ENCODE measurements around the gene LINC01488. TPM values are rescaled to one million over a fixed set of nuclear protein-coding genes. Genes with fewer than 3 reads are reported as not detected.

LINC01488 gene
- total and polyA plus RNA-seq, 2 of the 13 experiments (the other 11 are each of a cell fraction or from before 2014, with no cell fraction given), result 0.26 to 0.58 TPM

DNA sequence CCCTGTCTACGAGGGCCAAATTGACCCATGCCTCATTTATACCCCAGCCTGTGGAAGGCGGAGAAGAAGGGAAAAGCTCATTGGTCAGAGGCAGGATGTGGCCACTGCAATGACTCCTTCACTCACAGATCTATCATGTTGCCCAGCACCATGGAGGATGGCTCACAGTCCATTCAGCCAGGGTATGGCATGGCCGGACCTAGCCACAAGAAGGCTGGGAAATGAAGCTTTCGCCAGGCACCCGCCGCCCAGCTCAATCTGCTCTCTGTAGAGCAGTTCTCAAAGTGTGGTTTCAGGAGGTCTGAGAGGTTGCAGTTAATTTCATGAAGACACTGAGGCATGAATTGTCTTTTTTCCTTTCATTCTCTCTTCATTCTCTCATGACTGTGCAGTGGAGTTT lies 40.6 kb upstream of the LINC01488 start (continued):
- TF ChIP-seq, protein P1, sequence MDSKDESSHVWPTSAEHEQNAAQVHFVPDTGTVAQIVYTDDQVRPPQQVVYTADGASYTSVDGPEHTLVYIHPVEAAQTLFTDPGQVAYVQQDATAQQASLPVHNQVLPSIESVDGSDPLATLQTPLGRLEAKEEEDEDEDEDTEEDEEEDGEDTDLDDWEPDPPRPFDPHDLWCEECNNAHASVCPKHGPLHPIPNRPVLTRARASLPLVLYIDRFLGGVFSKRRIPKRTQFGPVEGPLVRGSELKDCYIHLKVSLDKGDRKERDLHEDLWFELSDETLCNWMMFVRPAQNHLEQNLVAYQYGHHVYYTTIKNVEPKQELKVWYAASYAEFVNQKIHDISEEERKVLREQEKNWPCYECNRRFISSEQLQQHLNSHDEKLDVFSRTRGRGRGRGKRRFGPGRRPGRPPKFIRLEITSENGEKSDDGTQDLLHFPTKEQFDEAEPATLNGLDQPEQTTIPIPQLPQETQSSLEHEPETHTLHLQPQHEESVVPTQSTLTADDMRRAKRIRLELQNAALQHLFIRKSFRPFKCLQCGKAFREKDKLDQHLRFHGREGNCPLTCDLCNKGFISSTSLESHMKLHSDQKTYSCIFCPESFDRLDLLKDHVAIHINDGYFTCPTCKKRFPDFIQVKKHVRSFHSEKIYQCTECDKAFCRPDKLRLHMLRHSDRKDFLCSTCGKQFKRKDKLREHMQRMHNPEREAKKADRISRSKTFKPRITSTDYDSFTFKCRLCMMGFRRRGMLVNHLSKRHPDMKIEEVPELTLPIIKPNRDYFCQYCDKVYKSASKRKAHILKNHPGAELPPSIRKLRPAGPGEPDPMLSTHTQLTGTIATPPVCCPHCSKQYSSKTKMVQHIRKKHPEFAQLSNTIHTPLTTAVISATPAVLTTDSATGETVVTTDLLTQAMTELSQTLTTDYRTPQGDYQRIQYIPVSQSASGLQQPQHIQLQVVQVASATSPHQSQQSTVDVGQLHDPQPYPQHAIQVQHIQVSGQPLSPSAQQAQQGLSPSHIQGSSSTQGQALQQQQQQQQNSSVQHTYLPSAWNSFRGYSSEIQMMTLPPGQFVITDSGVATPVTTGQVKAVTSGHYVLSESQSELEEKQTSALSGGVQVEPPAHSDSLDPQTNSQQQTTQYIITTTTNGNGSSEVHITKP (CRISPR knock-in tag; IDR thresholded peaks at IDR 0.05; ENCODE audit: low read depth), result no peak
- TF ChIP-seq ZFAT (CRISPR knock-in tag; conservative IDR thresholded peaks at IDR 0.05), result no peak
- TF ChIP-seq, protein P2, sequence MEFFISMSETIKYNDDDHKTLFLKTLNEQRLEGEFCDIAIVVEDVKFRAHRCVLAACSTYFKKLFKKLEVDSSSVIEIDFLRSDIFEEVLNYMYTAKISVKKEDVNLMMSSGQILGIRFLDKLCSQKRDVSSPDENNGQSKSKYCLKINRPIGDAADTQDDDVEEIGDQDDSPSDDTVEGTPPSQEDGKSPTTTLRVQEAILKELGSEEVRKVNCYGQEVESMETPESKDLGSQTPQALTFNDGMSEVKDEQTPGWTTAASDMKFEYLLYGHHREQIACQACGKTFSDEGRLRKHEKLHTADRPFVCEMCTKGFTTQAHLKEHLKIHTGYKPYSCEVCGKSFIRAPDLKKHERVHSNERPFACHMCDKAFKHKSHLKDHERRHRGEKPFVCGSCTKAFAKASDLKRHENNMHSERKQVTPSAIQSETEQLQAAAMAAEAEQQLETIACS (CRISPR knock-in tag; IDR thresholded peaks at IDR 0.05), result no peak
- TF ChIP-seq, protein P3, sequence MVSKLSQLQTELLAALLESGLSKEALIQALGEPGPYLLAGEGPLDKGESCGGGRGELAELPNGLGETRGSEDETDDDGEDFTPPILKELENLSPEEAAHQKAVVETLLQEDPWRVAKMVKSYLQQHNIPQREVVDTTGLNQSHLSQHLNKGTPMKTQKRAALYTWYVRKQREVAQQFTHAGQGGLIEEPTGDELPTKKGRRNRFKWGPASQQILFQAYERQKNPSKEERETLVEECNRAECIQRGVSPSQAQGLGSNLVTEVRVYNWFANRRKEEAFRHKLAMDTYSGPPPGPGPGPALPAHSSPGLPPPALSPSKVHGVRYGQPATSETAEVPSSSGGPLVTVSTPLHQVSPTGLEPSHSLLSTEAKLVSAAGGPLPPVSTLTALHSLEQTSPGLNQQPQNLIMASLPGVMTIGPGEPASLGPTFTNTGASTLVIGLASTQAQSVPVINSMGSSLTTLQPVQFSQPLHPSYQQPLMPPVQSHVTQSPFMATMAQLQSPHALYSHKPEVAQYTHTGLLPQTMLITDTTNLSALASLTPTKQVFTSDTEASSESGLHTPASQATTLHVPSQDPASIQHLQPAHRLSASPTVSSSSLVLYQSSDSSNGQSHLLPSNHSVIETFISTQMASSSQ (IDR thresholded peaks at IDR 0.05; ENCODE audit: low read depth), result no peak
- TF ChIP-seq, protein P3 (CRISPR knock-in tag; IDR thresholded peaks at IDR 0.05; ENCODE audit: borderline replicate concordance), result no peak
- no peak for TF ChIP-seq YY1 (IDR thresholded peaks at IDR 0.05; ENCODE audit: insufficient read depth, insufficient replicate concordance, low read depth, low read length)
- no peak for TF ChIP-seq CBX5 (CRISPR knock-in tag; IDR thresholded peaks at IDR 0.05; ENCODE audit: borderline replicate concordance)
